ENCODE measurements around the gene KCTD17.

KCTD17 gene

DNA sequence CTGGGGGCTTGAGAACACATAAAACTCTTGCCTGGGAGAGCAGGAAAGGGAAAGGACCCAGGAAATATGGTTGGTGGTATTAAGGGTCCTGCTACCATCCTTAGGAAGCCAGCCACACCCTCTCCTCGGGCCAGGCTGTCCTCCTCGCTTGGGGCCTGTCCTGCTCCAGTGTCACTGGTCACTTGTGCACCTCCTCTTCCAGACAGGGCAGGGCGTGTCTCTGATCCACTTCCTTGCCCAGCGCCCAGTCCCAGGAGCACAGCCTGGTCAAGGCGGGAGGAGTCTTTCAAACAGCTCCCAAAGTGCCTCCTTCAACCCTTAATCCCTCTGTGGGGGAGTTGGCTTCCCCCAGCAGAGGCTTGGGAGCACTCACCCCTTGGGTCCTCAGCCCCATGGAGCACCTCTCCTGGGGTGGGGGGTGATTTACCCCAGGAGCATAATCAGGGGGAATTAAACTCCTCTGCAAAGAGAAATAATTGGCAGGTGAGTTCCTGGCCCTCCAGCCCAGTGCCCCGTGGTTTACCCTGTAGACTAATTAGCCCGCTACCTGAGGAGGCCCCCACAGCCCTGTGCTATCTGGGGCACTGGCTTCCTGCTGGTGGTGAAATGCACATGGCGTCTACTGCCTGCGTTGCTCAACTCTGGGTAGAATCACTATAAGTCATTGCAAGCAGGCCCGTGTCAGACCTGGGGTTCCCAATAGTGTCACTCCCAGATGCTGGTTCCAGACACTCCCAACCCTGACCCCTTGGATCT is 49.9 kb downstream of the KCTD17 start:
- Mint-ChIP-seq H3K4me1 (ENCODE audit: low read depth) (peaks cover 28% of the 10 kb centered on the region), H3K36me3 (ENCODE audit: low read depth) (no peaks in the 10 kb centered on the region), H3K27me3 (no peaks in the 10 kb centered on the region), H3K4me3 (no peak overlapping the region), H3K27ac (no peak overlapping the region), H3K9me3 (no peaks in the 10 kb centered on the region)

GRCh38 chr22:37103151-37103550 is 51.6 kb downstream of the KCTD17 start:
- Mint-ChIP-seq H3K4me1 (ENCODE audit: low read depth) (peaks cover 27% of the 10 kb centered on the region), H3K36me3 (ENCODE audit: low read depth) (no peaks in the 10 kb centered on the region), H3K4me3 (no peak overlapping the region), H3K9me3 (no peaks in the 10 kb centered on the region), H3K27me3 (no peaks in the 10 kb centered on the region), H3K27ac (no peak overlapping the region)

GRCh38 chr22:37103656-37104452 is 52.3 kb downstream of the KCTD17 start:
- H3K4me3 Mint-ChIP-seq: no peak overlapping the region
- H3K9me3 Mint-ChIP-seq: no peaks in the 10 kb centered on the region
- H3K4me1 Mint-ChIP-seq (ENCODE audit: low read depth): peaks cover 20% of the 10 kb centered on the region
- no peaks in the 10 kb centered on the region for H3K36me3 Mint-ChIP-seq (ENCODE audit: low read depth)
- H3K27me3 Mint-ChIP-seq: no peaks in the 10 kb centered on the region
- H3K27ac Mint-ChIP-seq: no peak overlapping the region

DNA sequence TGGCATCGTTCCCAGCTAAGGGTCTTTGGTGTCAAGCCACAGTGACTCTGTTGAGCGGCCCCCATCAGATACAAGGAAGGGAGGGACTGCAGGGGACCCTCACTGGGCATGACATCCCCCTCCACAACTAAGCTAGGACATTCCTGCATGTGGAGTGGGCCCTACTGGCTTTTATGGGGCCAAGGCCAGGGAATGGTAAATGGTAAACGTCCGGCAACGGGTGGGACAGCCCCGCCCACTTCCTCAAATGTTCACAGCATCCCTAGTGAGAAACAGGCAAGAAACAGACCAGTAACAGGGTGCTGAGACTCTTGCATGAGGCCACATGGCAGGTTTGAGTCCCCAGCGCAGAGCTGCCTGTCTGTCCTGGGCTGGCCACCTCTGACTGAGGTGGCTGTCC is 53.6 kb downstream of the KCTD17 start:
- Mint-ChIP-seq H3K9me3 (no peaks in the 10 kb centered on the region), H3K4me3 (no peak overlapping the region), H3K27ac (no peak overlapping the region), H3K4me1 (ENCODE audit: low read depth) (peaks cover 9% of the 10 kb centered on the region), H3K36me3 (ENCODE audit: low read depth) (no peaks in the 10 kb centered on the region), H3K27me3 (no peaks in the 10 kb centered on the region)

GRCh38 chr22:37105990-37106389 is 54.4 kb downstream of the KCTD17 start:
- H3K27ac Mint-ChIP-seq: no peak overlapping the region
- peaks cover under 1% of the 10 kb centered on the region for H3K4me1 Mint-ChIP-seq (ENCODE audit: low read depth)
- no peaks in the 10 kb centered on the region for H3K36me3 Mint-ChIP-seq (ENCODE audit: low read depth)
- no peak overlapping the region for H3K4me3 Mint-ChIP-seq
- no peaks in the 10 kb centered on the region for H3K9me3 Mint-ChIP-seq
- H3K27me3 Mint-ChIP-seq: no peaks in the 10 kb centered on the region

- H3K36me3 Mint-ChIP-seq (ENCODE audit: low read depth): no peaks in the 10 kb centered on the region
- no peaks in the 10 kb centered on the region for H3K4me1 Mint-ChIP-seq (ENCODE audit: low read depth)
- no peak overlapping the region for H3K4me3 Mint-ChIP-seq
- H3K27me3 Mint-ChIP-seq: no peaks in the 10 kb centered on the region
- no peaks in the 10 kb centered on the region for H3K9me3 Mint-ChIP-seq
- no peak overlapping the region for H3K27ac Mint-ChIP-seq
Measured at GRCh38 chr22:37107816-37108621, 56.5 kb downstream of the KCTD17 start.

DNA sequence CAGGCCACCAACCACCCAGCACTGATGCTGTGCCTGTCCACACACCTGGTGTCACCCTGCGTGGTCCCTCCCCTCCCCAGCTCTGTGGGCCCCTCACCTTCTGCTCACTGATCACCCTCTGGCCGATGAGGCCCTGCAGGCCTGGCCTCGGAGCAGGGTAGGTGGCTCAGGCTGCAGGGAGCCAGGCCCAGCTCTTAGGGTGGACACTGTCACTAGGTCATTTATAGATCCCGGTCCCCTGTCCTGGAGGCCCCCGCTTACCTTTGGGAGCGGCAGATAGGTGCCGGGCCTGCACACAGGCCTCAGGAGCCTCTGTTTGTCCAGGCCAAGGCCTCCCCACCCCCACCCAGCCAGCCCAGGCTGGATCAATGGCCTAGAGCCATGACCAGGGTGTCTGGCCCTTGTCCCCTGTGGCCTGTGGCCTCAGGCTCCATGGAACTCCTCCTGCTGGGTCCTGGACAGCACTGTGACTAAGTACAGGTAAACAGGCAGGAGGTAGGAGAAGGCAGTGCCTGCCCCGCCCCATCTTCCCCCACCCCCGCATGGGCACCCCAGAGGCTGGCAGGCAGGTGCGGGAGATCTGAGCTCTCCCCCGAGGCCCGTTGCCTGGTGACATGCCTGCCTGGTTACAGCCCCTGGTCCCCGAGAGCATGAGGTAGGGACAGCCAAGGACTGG is 57.8 kb downstream of the KCTD17 start, which contains the start of gene TMPRSS6:
TMPRSS6 (minus strand) TSS at position 472 of the 676 bp plus-strand sequence. CDS start 6,296 bp downstream, outside the sequence.
- no peaks in the 10 kb centered on the region for H3K36me3 Mint-ChIP-seq (ENCODE audit: low read depth)
- no peak within 1 kb of the TSS for H3K27ac Mint-ChIP-seq

GRCh38 chr22:37111156-37111717 is 59.7 kb downstream of the KCTD17 start:
- Mint-ChIP-seq H3K27me3 (no peaks in the 10 kb centered on the region), H3K9me3 (no peaks in the 10 kb centered on the region), H3K27ac (no peak overlapping the region), H3K4me1 (ENCODE audit: low read depth) (peaks cover 6% of the 10 kb centered on the region), H3K4me3 (no peak overlapping the region), H3K36me3 (ENCODE audit: low read depth) (no peaks in the 10 kb centered on the region)

More for the DNA sequence above, 57.8 kb downstream of the KCTD17 start, which contains the start of gene TMPRSS6:
- no peaks in the 10 kb centered on the region for H3K4me1 Mint-ChIP-seq (ENCODE audit: low read depth)
- H3K4me3 Mint-ChIP-seq: no peak within 1 kb of the TSS
- no peaks in the 10 kb centered on the region for H3K27me3 Mint-ChIP-seq
- H3K9me3 Mint-ChIP-seq: no peaks in the 10 kb centered on the region

DNA sequence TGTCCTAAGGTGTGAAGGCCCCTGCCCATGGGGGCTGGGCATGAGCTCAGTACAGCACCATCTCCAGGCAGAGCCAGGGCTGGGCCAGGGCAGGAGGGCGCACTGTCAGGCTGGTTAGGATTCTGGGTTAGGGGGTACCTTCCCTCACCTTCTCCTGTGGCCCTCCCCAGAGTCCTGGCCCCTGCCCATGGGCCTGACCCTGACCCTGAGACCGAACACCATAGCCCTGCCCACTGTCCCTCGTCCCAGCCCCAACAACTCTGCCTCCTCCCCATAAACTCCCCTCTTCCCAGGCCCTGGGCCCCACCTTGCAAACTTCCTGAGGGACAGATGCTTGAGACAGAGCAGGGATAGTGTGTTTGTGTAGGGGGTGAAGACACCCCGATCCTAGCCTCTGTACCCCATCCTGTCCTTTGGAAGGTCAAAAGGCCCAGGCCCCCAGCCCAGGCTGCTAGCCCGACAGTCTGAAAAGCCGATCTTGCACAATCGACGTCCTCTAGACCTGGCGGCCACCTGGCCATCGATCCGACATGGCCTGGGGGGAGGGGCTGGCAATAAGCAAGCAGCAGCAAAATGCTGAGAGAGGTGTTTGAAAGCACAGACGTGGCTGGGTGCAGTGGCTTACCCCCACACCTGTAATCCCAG is 60.7 kb downstream of the KCTD17 start:
- Mint-ChIP-seq H3K9me3 (no peaks in the 10 kb centered on the region), H3K4me3 (no peak overlapping the region), H3K36me3 (ENCODE audit: low read depth) (no peaks in the 10 kb centered on the region), H3K4me1 (ENCODE audit: low read depth) (peaks cover 12% of the 10 kb centered on the region), H3K27me3 (no peaks in the 10 kb centered on the region), H3K27ac (no peak overlapping the region)

Data from stimulated activated naive CD8-positive, alpha-beta T cell treated with anti-CD3 and anti-CD28 coated beads, Interleukin-15, Interleukin-2, amounts not matched to agents 100 ng/mL and 50 ng/mL, for 24 hours (primary cell).